Vagina (tissue), 2 donors: ENCODE measurements around the gene TMEM220. TPM values are rescaled to one million over a fixed set of nuclear protein-coding genes. Genes with fewer than 3 reads are reported as not detected.

Experiments
- DNase-seq, 2 donors: peaks; one replicate each; pipeline ENCODE4 v3.0.0-alpha.2; 2017; ENCODE audit errors: extremely low spot score in 2 of 2
- H3K27ac ChIP-seq: fragments of 200-600 bp; sonication (generic); one replicate; pipeline ENCODE4 v1.5.1; 2019
- H3K27me3 ChIP-seq: fragments of 200-600 bp; sonication (generic); one replicate; pipeline ENCODE4 v1.5.1; 2019
- H3K36me3 ChIP-seq, 2 donors: fragments of 200-600 bp; sonication (generic); one replicate each; pipeline ENCODE4 v1.5.1; 2017 to 2019
- H3K4me1 ChIP-seq: fragments of 200-600 bp; sonication (generic); one replicate; pipeline ENCODE4 v1.5.1; 2019
- H3K4me3 ChIP-seq, 2 donors: fragments of 200-600 bp; sonication (generic); 1 replicate in 1 of 2; 2 replicates in 1 of 2; pipeline ENCODE4 v1.5.1; 2016 to 2019
- H3K9me3 ChIP-seq: fragments of 200-600 bp; sonication (generic); one replicate; pipeline ENCODE4 v1.5.1; 2019
- POLR2A ChIP-seq, 2 donors: fragments of 450-650 bp; IDR thresholded peaks; one replicate each; pipeline ENCODE4 v1.6.1; 2017; ENCODE audit warnings: antibody characterized with exemption in 2 of 2, mild to moderate bottlenecking in 2 of 2, moderate library complexity in 2 of 2
- POLR2AphosphoS5 ChIP-seq, 2 donors: sonication (generic); formaldehyde crosslinking; IDR thresholded peaks; one replicate each; pipeline ENCODE4 v1.9.0; 2017; ENCODE audit warnings: antibody characterized with exemption in 2 of 2, mild to moderate bottlenecking in 2 of 2, low read depth in 1 of 2; ENCODE audit not compliant: insufficient read depth in 1 of 2
- intact Hi-C: fragments of 100-400 bp; cut with DNase I; formaldehyde crosslinking; loops from one replicate; pipeline ENCODE4 v1.15.1; 2023
- total RNA-seq: library from RNA; depleted of rRNA; stranded (reverse); fragments of >200 nt; gene quantifications from one replicate; pipeline ENCODE4 v1.2.3, GENCODE V29; 2016
- TF ChIP-seq, protein P1 (sequence below), 3 experiments: fragments of 450-650 bp in 2 of 3; fragments of 200-600 bp in 1 of 3; sonication (generic) in 1 of 3; IDR thresholded peaks; one replicate each; pipeline ENCODE4 v1.5.1; 2017 to 2019; ENCODE audit warnings: antibody characterized with exemption in 3 of 3, mild to moderate bottlenecking in 2 of 3, moderate library complexity in 2 of 3

Gene TMEM220
- total RNA-seq, 1 donor from 2014 or later = 10.3 TPM

- no peak for TF ChIP-seq POLR2AphosphoS5 (IDR thresholded peaks at IDR 0.05; ENCODE audit: insufficient read depth in 1 of 2, low read depth in 1 of 2)
- no peak for TF ChIP-seq POLR2A (IDR thresholded peaks at IDR 0.05)
- TF ChIP-seq, protein P1, sequence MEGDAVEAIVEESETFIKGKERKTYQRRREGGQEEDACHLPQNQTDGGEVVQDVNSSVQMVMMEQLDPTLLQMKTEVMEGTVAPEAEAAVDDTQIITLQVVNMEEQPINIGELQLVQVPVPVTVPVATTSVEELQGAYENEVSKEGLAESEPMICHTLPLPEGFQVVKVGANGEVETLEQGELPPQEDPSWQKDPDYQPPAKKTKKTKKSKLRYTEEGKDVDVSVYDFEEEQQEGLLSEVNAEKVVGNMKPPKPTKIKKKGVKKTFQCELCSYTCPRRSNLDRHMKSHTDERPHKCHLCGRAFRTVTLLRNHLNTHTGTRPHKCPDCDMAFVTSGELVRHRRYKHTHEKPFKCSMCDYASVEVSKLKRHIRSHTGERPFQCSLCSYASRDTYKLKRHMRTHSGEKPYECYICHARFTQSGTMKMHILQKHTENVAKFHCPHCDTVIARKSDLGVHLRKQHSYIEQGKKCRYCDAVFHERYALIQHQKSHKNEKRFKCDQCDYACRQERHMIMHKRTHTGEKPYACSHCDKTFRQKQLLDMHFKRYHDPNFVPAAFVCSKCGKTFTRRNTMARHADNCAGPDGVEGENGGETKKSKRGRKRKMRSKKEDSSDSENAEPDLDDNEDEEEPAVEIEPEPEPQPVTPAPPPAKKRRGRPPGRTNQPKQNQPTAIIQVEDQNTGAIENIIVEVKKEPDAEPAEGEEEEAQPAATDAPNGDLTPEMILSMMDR (IDR thresholded peaks at IDR 0.05) = no peak
- intact Hi-C loops = no loop called here
- Histone ChIP-seq H3K27me3 (no peaks in the 10 kb centered on the region), H3K36me3 (no peaks in the 10 kb centered on the region), H3K27ac (no peak overlapping the region), H3K4me1 (no peaks in the 10 kb centered on the region), H3K4me3 (no peak overlapping the region), H3K9me3 (no peaks in the 10 kb centered on the region)
- no peak for DNase-seq
Observed at GRCh38 chr17:10771148-10771547, 41.3 kb upstream of the TMEM220 start.

DNA sequence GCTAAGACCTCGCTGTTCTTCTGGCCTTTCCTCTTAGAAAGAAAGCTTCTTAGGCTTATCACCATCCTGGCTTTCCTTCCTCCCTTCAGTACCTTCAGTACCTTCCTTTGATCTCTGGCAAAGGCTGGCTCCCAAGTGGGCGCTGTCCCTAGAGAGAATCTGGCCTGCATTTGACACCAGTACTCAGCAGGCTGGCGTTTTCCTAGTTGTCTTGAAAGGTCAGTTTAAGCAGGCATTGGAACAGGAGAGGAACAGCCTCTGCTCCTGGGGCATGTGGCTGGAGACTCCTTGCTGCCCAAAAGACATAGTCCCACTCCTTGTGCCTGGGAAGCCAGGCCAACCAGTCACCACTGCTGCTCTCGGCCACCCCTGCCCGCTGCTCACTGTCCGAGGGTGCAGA is 40.0 kb upstream of the TMEM220 start:
- Histone ChIP-seq H3K4me1 (no peaks in the 10 kb centered on the region), H3K27me3 (no peaks in the 10 kb centered on the region), H3K36me3 (no peaks in the 10 kb centered on the region), H3K9me3 (no peaks in the 10 kb centered on the region), H3K4me3 (no peak overlapping the region), H3K27ac (no peak overlapping the region)
- TF ChIP-seq POLR2A (IDR thresholded peaks at IDR 0.05) (no peak), POLR2AphosphoS5 (IDR thresholded peaks at IDR 0.05; ENCODE audit: insufficient read depth in 1 of 2, low read depth in 1 of 2) (no peak)
- TF ChIP-seq, protein P1 (IDR thresholded peaks at IDR 0.05) = no peak
- no peak for DNase-seq
- intact Hi-C loops = no loop called here

DNA sequence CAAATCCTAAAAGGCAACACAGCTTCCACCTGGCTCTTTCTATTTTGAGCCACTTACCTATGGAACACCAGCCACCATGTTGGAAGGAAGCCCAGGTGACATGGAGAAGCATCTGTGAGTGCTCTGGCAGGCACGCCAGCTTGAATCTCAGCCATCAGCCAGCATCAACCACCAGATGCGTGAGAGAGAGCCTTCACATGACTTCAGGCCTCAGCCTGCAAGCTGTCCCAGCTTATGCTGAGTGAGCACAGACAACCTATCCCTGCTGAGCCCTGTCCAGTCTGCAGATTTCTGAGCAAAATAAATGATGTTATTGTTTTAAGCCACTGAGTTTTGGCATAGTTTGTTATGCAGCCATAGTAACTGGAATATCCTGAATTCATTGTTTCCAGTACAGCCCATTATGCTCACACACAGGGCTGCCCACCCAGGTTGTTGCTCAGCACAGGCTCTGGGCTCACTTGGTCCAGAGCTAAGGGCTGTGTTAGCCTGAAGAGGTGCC is 39.0 kb upstream of the TMEM220 start:
- Histone ChIP-seq H3K27me3 (no peaks in the 10 kb centered on the region), H3K27ac (no peak overlapping the region), H3K9me3 (no peaks in the 10 kb centered on the region), H3K4me1 (no peaks in the 10 kb centered on the region), H3K4me3 (no peak overlapping the region), H3K36me3 (no peaks in the 10 kb centered on the region)
- intact Hi-C loops = no loop called here
- no peak for TF ChIP-seq POLR2A (IDR thresholded peaks at IDR 0.05)
- TF ChIP-seq POLR2AphosphoS5 (IDR thresholded peaks at IDR 0.05; ENCODE audit: insufficient read depth in 1 of 2, low read depth in 1 of 2) = no peak
- TF ChIP-seq, protein P1 (IDR thresholded peaks at IDR 0.05) = no peak
- DNase-seq = no peak

GRCh38 chr17:10767232-10767631 is 37.4 kb upstream of the TMEM220 start:
- intact Hi-C loops = no loop called here
- no peaks in the 10 kb centered on the region for H3K36me3 ChIP-seq
- no peaks in the 10 kb centered on the region for H3K27me3 ChIP-seq
- peak in 1 of 2 donors; percentile 82 for DNase-seq
- TF ChIP-seq POLR2AphosphoS5 (IDR thresholded peaks at IDR 0.05; ENCODE audit: insufficient read depth in 1 of 2, low read depth in 1 of 2) (no peak), POLR2A (IDR thresholded peaks at IDR 0.05) (no peak)
- TF ChIP-seq, protein P1 (IDR thresholded peaks at IDR 0.05) = no peak
- no peaks in the 10 kb centered on the region for H3K4me1 ChIP-seq
- no peaks in the 10 kb centered on the region for H3K9me3 ChIP-seq
- H3K4me3 ChIP-seq = no peak overlapping the region
- H3K27ac ChIP-seq = no peak overlapping the region

GRCh38 chr17:10762037-10762436 is 32.2 kb upstream of the TMEM220 start:
- DNase-seq = no peak
- H3K36me3 ChIP-seq = no peaks in the 10 kb centered on the region
- H3K4me3 ChIP-seq = no peak overlapping the region
- H3K27ac ChIP-seq = no peak overlapping the region
- no peaks in the 10 kb centered on the region for H3K4me1 ChIP-seq
- no peaks in the 10 kb centered on the region for H3K27me3 ChIP-seq
- no peaks in the 10 kb centered on the region for H3K9me3 ChIP-seq
- intact Hi-C loops = no loop called here
- no peak for TF ChIP-seq POLR2A (IDR thresholded peaks at IDR 0.05)
- no peak for TF ChIP-seq POLR2AphosphoS5 (IDR thresholded peaks at IDR 0.05; ENCODE audit: insufficient read depth in 1 of 2, low read depth in 1 of 2)
- TF ChIP-seq, protein P1 (IDR thresholded peaks at IDR 0.05) = no peak
